ENCODE results near the gene IRS1.

DNA sequence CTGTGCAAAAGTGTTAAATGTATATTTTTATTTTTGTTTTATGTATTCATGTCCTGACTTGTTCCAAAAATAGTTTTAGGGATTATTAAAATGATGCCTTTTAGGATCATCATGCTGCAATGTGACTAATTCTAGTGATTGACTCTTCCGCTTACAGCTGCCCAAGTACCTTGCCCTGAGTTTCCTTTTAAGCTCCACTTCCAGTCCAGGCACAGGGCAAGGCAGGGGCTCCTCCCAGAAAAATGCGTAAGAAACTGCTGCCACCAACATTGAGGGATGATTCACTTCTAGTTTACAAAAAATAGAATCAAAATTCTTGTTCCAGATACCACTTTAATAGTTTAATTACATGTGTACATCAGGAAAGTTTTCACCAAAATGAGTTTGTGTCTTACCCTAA, 116.4 kb downstream of the IRS1 start:
- TF ChIP-seq CTCF (IDR thresholded peaks at IDR 0.05) (no peak), POLR2A (IDR thresholded peaks at IDR 0.05) (no peak)
